NCI-H1417 treated with DMSO at 0.1 percent for 48 hours (cell line): Measurements from ENCODE around the gene APP.
A peak's percentile ranks its signal among the peaks of the same experiment; 100 is the strongest.

Experiments used
- DNase-seq: peaks from one replicate; lab custom pipeline; 2025; lab: John Stamatoyannopoulos, UW

The APP gene

GRCh38 chr21:26170471-26171257 lies at the start of gene APP:
Gene APP, minus strand, starts transcription at chr21:26170770. Its CDS starts 150 bp downstream, at chr21:26170620.
- DNase-seq = peak; percentile 44

DNA sequence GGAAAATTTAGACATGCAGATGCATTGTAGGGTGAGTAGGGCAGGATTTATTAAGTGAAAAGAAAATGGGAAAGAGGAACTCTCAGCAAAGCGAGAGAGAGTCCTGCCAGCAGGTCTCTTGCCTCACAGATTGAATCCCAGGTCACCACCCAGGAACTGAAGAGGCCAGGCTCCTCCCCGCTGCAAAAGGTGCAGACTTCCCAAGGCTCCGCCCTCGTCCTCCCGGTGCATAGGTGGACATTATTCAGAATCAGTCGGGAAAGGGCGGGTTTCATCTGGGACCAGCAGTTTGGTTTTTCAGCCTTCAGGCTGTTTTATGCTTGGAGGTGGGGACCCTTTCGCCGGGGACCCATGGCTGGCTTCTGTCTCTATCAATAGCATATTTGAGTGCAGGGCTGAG lies 41.6 kb upstream of the APP start:
- no peak for DNase-seq

DNA sequence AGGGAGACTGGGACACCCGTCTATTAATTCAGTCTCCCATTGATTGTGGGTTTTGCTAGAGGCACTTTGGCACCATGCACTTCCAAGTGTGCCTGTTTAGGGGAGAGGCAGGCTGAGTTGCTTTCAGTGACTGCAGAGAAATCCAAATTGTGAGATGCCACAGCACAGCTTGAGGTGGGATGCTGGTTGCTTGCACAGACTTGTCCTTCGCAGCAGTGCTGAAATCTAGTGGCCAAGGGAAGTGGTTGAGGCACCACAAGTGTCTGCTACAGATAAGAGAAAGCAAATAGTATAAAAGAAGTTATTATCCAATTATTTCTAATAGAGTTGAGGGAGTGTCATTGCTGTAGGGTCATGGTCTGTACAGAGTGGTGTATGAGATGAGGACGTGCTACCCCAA lies 40.0 kb upstream of the APP start:
- no peak for DNase-seq

DNA sequence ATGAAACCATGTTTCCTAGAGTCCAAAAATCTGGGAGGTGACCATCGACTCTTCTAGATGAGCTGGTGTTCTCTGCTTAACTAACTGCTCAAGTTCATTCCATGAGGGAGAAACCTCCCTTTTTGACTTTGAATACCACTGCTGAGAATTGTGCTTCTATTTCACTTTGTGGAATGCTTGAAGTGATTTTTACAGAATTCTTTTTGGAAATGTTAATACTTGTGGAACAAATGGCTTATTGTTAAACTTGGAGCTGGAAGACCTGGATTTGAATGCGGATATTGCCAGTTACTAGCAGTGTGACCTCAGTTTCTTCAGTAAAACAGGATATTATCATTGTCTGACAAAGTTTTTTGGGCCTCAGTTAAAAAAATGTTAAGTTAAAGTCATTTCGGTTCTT lies 36.5 kb upstream of the APP start:
- DNase-seq = no peak

- DNase-seq = no peak
Measured at GRCh38 chr21:26199456-26199855, 28.9 kb upstream of the APP start.

GRCh38 chr21:26195708-26196107 lies 25.1 kb upstream of the APP start:
- DNase-seq = no peak

- DNase-seq = no peak
Measured at GRCh38 chr21:26194811-26195251, 24.3 kb upstream of the APP start.

DNA sequence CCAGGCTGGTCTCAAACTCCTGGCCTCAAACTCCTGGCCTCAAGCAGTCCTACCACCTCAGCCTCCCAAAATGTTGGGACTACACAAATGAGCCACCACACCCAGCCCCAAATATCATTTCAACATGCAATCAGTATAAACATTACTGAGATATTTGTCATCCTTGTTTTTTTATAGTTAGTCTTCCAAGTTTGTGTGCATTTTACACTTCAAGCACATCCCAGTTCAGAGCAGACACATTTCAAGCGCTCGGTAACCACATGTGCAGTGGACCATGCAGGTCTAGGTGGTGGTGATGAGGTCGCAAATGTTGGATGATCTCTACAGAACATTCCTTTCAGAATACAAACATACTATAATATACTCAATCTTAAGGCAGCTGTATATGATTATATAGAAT lies 23.8 kb upstream of the APP start:
- no peak for DNase-seq

GRCh38 chr21:26191609-26192008 lies 21.0 kb upstream of the APP start:
- no peak for DNase-seq

DNA sequence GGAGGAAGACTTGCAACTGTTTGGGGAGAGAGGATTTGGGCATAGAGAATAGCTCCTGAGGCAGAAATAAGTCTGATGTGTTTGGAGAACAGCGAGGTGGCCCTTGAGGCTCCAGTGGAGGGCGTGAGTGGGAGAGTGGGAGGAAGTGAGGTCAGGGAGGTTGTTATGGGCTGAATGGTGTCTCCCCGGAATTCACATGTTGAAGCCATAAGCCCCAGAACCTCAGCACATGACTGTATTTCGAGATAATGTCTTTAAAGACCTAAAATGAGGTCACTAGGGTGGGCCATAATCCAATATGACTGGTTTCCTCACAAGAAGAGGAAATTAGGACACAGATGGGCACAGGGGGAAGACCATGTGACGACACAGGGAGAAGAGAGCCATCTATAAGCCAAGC lies 17.9 kb upstream of the APP start:
- DNase-seq = no peak

DNA sequence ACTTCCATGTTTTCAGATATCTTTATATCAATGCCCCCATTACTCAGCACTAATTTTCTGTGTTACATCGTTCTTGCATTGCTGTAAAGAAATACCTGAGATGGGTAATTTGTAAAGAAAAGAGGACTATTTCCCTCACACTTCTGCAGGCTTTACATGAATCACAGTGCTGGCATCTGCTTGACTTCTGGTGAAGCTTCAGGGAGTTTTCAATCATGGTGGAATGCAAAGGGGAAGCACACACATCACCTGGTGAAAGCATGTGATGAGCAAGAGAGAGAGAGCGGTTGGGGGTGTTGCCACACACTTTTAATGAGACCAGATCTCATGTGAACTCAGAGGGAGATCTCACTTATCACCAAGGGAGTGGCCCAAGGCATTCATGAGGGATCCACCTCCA lies 14.9 kb upstream of the APP start:
- no peak for DNase-seq

DNA sequence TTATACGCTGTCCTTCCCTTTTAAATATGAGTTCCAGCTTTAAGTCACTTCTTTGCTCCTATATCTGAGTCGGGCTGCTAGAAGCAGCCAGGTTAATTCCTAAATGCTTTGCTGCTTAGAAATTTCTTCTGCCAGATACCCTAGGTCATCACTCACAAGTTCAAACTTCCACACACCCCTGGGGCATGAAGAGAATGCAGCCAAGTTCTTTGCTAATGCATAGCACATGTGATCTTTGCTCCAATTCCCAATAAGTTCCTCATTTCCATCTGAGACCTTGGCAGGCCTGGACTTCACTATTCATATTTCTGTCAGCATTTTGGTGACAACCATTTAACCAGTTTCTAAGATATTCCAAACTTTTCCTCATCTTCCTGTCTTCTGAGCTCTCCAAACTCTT lies 14.5 kb upstream of the APP start:
- DNase-seq = no peak

- no peak for DNase-seq
Measured at GRCh38 chr21:26179501-26179900, 8.9 kb upstream of the APP start.

GRCh38 chr21:26177746-26178426 lies 7.3 kb upstream of the APP start:
- DNase-seq = no peak

DNA sequence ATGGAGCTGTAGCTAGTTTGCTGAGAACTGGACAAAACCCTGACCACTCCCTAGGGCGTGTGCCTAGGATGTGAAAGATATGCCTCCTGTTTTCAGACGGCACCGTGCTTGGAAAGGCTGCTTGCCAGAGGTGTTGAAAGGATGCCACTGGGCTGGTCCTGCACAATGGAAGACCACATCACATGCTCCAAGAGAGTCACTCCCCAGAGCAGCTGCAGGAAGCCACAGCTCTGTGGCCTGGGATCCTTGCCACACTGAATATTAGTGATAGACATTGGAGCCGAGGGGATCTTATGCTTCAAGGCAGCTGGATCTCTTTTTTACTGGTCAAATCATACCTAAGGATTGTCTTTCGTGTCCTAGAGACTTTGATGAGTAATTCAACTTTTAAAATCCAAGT lies 6.6 kb upstream of the APP start:
- no peak for DNase-seq

DNA sequence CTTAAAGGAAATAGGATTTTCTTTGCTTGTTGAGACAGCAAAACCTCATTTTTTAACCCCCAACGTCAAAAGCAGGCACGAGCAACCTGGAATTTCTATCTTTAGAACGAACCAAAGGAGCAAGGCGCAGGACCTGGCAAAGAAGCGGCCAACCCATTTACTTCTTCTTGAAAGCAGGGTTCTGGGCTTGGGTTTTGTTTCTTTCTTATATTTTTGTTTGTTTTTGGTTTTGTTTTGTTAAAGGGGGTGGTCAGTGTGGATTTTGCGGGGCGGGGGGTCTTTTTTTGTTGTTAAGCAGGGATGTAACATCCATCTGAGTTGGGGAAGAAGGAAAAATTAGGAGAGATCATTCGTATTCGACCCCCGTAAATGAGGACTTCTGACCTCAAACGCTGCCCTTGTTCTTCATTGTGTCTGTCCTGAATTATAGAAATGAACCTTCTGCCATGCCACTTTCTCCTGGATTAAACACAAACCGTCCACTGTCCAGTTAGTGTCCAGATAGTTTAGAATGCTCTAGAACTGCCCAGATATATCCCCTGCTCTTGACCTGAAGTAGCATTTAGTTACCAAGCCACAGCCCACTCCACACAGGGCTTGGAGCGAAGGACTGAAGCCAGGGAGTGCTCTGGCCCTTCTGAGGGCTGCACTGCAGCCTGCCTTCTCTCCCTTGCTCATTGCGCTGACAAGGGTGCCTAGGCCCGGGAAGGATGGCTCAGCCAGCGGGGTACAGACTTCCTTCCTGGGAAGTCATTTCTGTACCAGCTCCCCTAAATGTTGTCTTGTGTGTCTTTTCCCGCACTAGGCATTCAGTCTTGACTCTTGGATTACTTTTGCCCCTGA lies 909 bp upstream of the APP start:
- peak; percentile 44 for DNase-seq

DNA sequence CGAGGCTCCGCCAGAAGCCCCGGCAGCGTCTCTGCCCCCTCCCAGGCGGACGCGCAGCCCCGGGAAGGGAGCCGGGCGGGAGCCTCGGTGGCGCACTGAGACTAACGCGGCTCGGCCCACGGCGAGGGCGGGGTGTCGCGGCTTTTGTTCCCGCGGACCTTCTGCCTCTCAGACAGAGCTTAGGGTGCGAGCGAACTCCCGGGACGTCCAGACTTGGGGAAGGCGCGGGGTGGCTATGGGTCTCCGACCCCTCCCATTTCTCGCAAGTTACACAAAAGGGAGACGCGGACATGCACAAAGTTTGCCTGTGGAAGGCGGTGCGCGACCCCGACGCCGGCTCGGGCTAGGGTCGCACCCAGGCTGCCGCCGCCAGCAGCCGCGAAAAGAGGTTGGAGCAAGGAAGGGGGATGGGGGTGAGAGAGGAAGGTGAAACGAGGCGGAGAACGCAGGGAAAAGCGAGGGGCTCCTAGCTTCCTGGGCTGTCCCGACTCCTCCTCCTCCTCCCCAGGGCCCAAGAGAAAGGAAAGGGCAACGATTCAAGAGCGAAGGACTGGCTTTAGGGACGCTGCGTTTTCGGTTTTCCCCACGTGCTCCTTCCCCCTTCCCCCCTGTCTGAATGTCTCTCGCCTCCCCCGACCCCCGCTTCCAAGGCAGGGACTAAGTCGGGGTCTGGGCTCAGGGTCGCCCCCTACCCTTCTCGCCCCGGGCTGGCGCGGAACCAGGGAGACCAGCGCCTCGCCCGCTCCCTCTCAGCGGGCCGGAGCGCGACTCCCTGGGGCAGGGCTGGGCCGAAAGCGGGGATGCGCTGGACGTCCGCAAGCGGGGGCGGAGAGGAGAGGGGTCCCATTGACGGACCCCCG lies 729 bp downstream of the APP start:
- peak; percentile 30 for DNase-seq

DNA sequence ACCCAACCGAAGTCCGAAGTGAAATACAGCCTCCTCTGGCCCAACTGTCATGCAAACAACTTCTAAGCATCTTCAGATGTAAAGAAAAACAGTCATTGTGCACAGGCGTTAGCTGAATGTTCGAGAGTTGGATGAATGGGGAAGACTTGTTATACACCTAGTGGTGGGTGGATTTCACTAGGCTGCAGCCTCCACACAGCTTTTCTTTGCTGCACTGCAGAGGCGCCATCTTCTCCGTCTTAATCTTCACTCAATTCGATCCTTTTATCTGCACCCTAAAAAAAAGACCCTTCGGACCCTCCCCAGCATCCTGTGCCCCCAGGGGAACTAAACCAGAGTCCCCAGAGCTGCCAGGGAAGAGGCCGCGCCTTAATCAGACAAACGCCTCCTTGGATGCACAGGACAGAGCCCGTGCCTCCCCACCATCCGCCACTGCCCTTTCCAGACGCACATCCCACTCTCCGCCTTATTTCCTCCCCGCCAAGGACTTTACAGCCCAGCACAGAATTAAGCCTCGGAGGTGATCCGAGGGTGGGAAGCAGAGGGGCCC lies 1.4 kb downstream of the APP start:
- peak; percentile 66 for DNase-seq

DNA sequence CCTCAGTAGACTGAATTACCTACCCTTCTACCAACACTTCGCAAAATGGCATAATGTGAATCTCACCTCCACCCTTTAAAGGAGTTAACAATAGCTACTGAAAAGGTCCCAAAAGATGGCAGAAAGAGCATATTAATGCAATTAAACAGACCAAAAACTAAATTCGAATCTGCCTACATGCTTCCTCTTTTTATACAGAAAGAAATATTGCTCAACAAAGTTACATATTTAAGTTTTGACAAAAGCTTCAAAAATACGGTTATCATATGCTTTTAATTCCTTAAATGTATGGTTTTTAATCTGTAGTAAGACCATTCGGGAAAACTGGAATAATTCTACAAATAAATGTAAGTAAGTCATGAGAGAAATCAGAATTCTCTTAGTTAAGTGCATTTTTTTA lies 2.2 kb downstream of the APP start:
- no peak for DNase-seq

GRCh38 chr21:26167593-26167992 lies 3.0 kb downstream of the APP start:
- no peak for DNase-seq

- DNase-seq = no peak
Measured at GRCh38 chr21:26165331-26165730, 5.2 kb downstream of the APP start.
